ENCODE measurements around the gene ZSCAN5A. TPM values are rescaled to one million over a fixed set of nuclear protein-coding genes. Genes with fewer than 3 reads are reported as not detected.

Gene ZSCAN5A
- total and polyA plus RNA-seq, 10 of the 15 experiments (the other 5 are each of a cell fraction or from before 2014, with no cell fraction given): 5.5 to 12.0 (median 8.7) TPM

- Histone ChIP-seq H3K4me2 (ENCODE audit: control insufficient read depth, insufficient read depth) (no peak overlapping the region), H3K4me3 (no peak overlapping the region), H3K27ac (ENCODE audit: control insufficient read depth, insufficient read depth) (no peak overlapping the region), H3K4me1 (ENCODE audit: control insufficient read depth, insufficient read depth, low read length) (no peaks in the 10 kb centered on the region), H3K27me3 (replicated peaks in 1 of 2; ENCODE audit: control insufficient read depth in 2 of 2, insufficient read depth in 2 of 2, low read length in 1 of 2) (no peaks in the 10 kb centered on the region), H3K36me3 (ENCODE audit: control insufficient read depth in 2 of 2, insufficient read depth in 2 of 2, low read length in 1 of 2) (no peaks in the 10 kb centered on the region), H3K9me3 (replicated peaks; ENCODE audit: control insufficient read depth, insufficient read depth, low read length) (no peaks in the 10 kb centered on the region), H3K9ac (ENCODE audit: control insufficient read depth, insufficient read depth, low read length) (no peak overlapping the region), H3K79me2 (ENCODE audit: control insufficient read depth, insufficient read depth, low read length) (no peaks in the 10 kb centered on the region), H4K20me1 (ENCODE audit: control insufficient read depth, insufficient read depth) (no peaks in the 10 kb centered on the region), H2AFZ (ENCODE audit: control insufficient read depth, low read depth, low read length) (no peak overlapping the region)
- WGBS (ENCODE audit: insufficient coverage, insufficient replicate concordance, low lambda C conversion rate, missing lambda C conversion rate): 44% methylated on average over 7 of the region's 7 CpGs
- CTCF ChIA-PET: no interaction called here
- DNase-seq (ENCODE audit: low read depth, low spot score) (no peak), FAIRE-seq (no peak), ATAC-seq (no peak)
- BruUV-seq (replicated peaks): no TSS peak
- in situ Hi-C loops (cut with MboI) (no loop called here), intact Hi-C loops (cut with micrococcal nuclease; ENCODE audit: unreplicated experiment) (no loop called here)
- TF ChIP-seq WRNIP1 (IDR thresholded peaks at IDR 0.05; ENCODE audit: borderline replicate concordance, low read depth, low read length) (no peak), MEF2A (IDR thresholded peaks at IDR 0.05; ENCODE audit: insufficient read depth, low read depth, low read length) (no peak), IRF4 (IDR thresholded peaks at IDR 0.05; ENCODE audit: low read depth, low read length) (no peak), PRDM15 (CRISPR knock-in tag; IDR thresholded peaks at IDR 0.05) (no peak), CEBPB (IDR thresholded peaks at IDR 0.05; ENCODE audit: borderline replicate concordance in 1 of 2, low read depth in 2 of 2, low read length in 2 of 2) (no peak), RAD51 (IDR thresholded peaks at IDR 0.05) (no peak), PAX5 (IDR thresholded peaks at IDR 0.05; ENCODE audit: borderline replicate concordance, low read depth, low read length) (no peak), TCF7 (IDR thresholded peaks at IDR 0.05; ENCODE audit: borderline replicate concordance) (no peak), TCF12 (IDR thresholded peaks at IDR 0.05; ENCODE audit: low read depth, low read length) (no peak), POLR2A (IDR thresholded peaks at IDR 0.05; ENCODE audit: low read depth, low read length) (no peak), HCFC1 (IDR thresholded peaks at IDR 0.05; ENCODE audit: low read length) (no peak)
- TF ChIP-seq, protein P1, sequence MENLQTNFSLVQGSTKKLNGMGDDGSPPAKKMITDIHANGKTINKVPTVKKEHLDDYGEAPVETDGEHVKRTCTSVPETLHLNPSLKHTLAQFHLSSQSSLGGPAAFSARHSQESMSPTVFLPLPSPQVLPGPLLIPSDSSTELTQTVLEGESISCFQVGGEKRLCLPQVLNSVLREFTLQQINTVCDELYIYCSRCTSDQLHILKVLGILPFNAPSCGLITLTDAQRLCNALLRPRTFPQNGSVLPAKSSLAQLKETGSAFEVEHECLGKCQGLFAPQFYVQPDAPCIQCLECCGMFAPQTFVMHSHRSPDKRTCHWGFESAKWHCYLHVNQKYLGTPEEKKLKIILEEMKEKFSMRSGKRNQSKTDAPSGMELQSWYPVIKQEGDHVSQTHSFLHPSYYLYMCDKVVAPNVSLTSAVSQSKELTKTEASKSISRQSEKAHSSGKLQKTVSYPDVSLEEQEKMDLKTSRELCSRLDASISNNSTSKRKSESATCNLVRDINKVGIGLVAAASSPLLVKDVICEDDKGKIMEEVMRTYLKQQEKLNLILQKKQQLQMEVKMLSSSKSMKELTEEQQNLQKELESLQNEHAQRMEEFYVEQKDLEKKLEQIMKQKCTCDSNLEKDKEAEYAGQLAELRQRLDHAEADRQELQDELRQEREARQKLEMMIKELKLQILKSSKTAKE (IDR thresholded peaks at IDR 0.05; ENCODE audit: low read depth, poor library complexity, severe bottlenecking): no peak
- SMC1A ChIA-PET (ENCODE audit: uncharacterized antibody, unreplicated experiment): no interaction called here
- RAD21 ChIA-PET (ENCODE audit: unreplicated experiment): no interaction called here
- POLR2A ChIA-PET: no interaction called here
Observed at GRCh38 chr19:56191115-56191514, 123.5 kb downstream of the ZSCAN5A start.

All from GM12878 (cell line).